WTC11 (cell line): ENCODE measurements around the gene MUC4. TPM values are rescaled to one million over a fixed set of nuclear protein-coding genes. Genes with fewer than 3 reads are reported as not detected.

ENCODE experiments used
- ATAC-seq: fragments of 200-7000 bp; cut with Tn5 transposase; 2 replicates; pipeline ENCODE4 v1.10.0; 2021; ENCODE audit warnings: mild to moderate bottlenecking, moderate library complexity
- CTCF ChIA-PET: fragments of 300-600 bp; sonication (Branson Sonifier 250); formaldehyde crosslinking; loops from one replicate; lab custom pipeline; 2021; ENCODE audit warnings: antibody characterized with exemption; lab: Charles Lee
- POLR2A ChIA-PET: fragments of 350-600 bp; sonication (Branson Sonifier 250); formaldehyde crosslinking; loops from one replicate; lab custom pipeline; 2021; ENCODE audit warnings: antibody characterized with exemption; lab: Charles Lee
- DNase-seq: peaks from one replicate; pipeline ENCODE4 v3.0.0; 2021; ENCODE audit warnings: low spot score
- H3K27ac Mint-ChIP-seq: 2 replicates; pipeline ENCODE4 v1.8.0; 2021; ENCODE audit warnings: mixed read lengths
- H3K27me3 Mint-ChIP-seq: 2 replicates; pipeline ENCODE4 v1.8.0; 2021; ENCODE audit warnings: low read depth, mild to moderate bottlenecking, moderate library complexity, mixed read lengths
- H3K36me3 Mint-ChIP-seq: 2 replicates; pipeline ENCODE4 v1.8.0; 2021; ENCODE audit warnings: mixed read lengths
- H3K4me1 Mint-ChIP-seq: 2 replicates; pipeline ENCODE4 v1.8.0; 2022; ENCODE audit warnings: mixed read lengths
- H3K4me3 Mint-ChIP-seq: 2 replicates; pipeline ENCODE4 v1.8.0; 2021; ENCODE audit warnings: mild to moderate bottlenecking, moderate library complexity, mixed read lengths
- H3K9me3 Mint-ChIP-seq: 2 replicates; pipeline ENCODE4 v1.8.0; 2021; ENCODE audit warnings: mixed read lengths
- ATF3 ChIP-seq: sonication (generic); formaldehyde crosslinking; conservative IDR thresholded peaks from 2 replicates; pipeline ENCODE4 v1.8.1; 2022; ENCODE audit warnings: mild to moderate bottlenecking, missing genetic modification reagents
- CTCF ChIP-seq: fragments of 200-600 bp; IDR thresholded peaks from 2 replicates; pipeline ENCODE4 v1.8.0; 2022; ENCODE audit warnings: antibody characterized with exemption
- E2F4 ChIP-seq: sonication (generic); formaldehyde crosslinking; IDR thresholded peaks from 2 replicates; pipeline ENCODE4 v1.8.1; 2022; ENCODE audit warnings: low read depth, mild to moderate bottlenecking, moderate library complexity, missing genetic modification reagents, borderline replicate concordance
- E2F5 ChIP-seq: sonication (generic); formaldehyde crosslinking; IDR thresholded peaks from 2 replicates; pipeline ENCODE4 v1.8.1; 2022; ENCODE audit warnings: mild to moderate bottlenecking, moderate library complexity, missing genetic modification reagents
- ETV6 ChIP-seq: sonication (generic); formaldehyde crosslinking; IDR thresholded peaks from 2 replicates; pipeline ENCODE4 v1.8.1; 2022; ENCODE audit warnings: mild to moderate bottlenecking, missing genetic modification reagents
- GABPB1 ChIP-seq: sonication (generic); formaldehyde crosslinking; IDR thresholded peaks from 2 replicates; pipeline ENCODE4 v1.8.1; 2023; ENCODE audit warnings: mild to moderate bottlenecking, missing genetic modification reagents
- HMGXB4 ChIP-seq: sonication (generic); formaldehyde crosslinking; IDR thresholded peaks from 2 replicates; pipeline ENCODE4 v1.8.1; 2023; ENCODE audit warnings: mild to moderate bottlenecking, moderate library complexity, missing genetic modification reagents
- JUN ChIP-seq: sonication (generic); formaldehyde crosslinking; IDR thresholded peaks from 2 replicates; pipeline ENCODE4 v1.8.0; 2023; ENCODE audit warnings: mild to moderate bottlenecking, missing genetic modification reagents
- RELA ChIP-seq: sonication (generic); formaldehyde crosslinking; IDR thresholded peaks from 2 replicates; pipeline ENCODE4 v1.8.1; 2022; ENCODE audit warnings: missing genetic modification reagents, mild to moderate bottlenecking, borderline replicate concordance
- SOX15 ChIP-seq: fragments of 250-450 bp; sonication (Bioruptor Pico); IDR thresholded peaks from 2 replicates; pipeline ENCODE4 v1.9.0; 2021; ENCODE audit warnings: mild to moderate bottlenecking
- SP1 ChIP-seq: sonication (generic); formaldehyde crosslinking; conservative IDR thresholded peaks from 2 replicates; pipeline ENCODE4 v1.8.1; 2022; ENCODE audit warnings: missing genetic modification reagents
- USF2 ChIP-seq: sonication (generic); formaldehyde crosslinking; IDR thresholded peaks from 2 replicates; pipeline ENCODE4 v1.8.1; 2023; ENCODE audit warnings: mild to moderate bottlenecking, missing genetic modification reagents, moderate library complexity
- ZBTB43 ChIP-seq: sonication (generic); formaldehyde crosslinking; IDR thresholded peaks from 2 replicates; pipeline ENCODE4 v1.8.1; 2023; ENCODE audit warnings: mild to moderate bottlenecking, missing genetic modification reagents
- ZMAT4 ChIP-seq: fragments of 250-450 bp; sonication (Bioruptor Pico); IDR thresholded peaks from 2 replicates; pipeline ENCODE4 v1.9.0; 2021; ENCODE audit warnings: mild to moderate bottlenecking
- ZNF138 ChIP-seq: sonication (generic); formaldehyde crosslinking; conservative IDR thresholded peaks from 2 replicates; pipeline ENCODE4 v1.8.1; 2022; ENCODE audit warnings: mild to moderate bottlenecking, moderate library complexity, missing genetic modification reagents
- ZNF281 ChIP-seq: sonication (generic); formaldehyde crosslinking; IDR thresholded peaks from 2 replicates; pipeline ENCODE4 v1.8.0; 2023; ENCODE audit warnings: mild to moderate bottlenecking, missing genetic modification reagents
- ZNF396 ChIP-seq: fragments of 250-450 bp; sonication (Bioruptor Pico); IDR thresholded peaks from 2 replicates; pipeline ENCODE4 v1.8.0; 2021; ENCODE audit warnings: mild to moderate bottlenecking, moderate library complexity, borderline replicate concordance
- ZNF512 ChIP-seq: sonication (generic); formaldehyde crosslinking; IDR thresholded peaks from 2 replicates; pipeline ENCODE4 v1.8.1; 2022; ENCODE audit warnings: missing genetic modification reagents, borderline replicate concordance
- total RNA-seq: library from RNA; stranded (reverse); gene quantifications from 3 replicates; pipeline ENCODE4 v1.2.3, GENCODE V29; 2021

Gene MUC4
- total RNA-seq, 1 experiment from 2014 or later = 2.1 TPM

GRCh38 chr3:195748661-195749060 lies 63.1 kb downstream of the MUC4 start (continued):
- no peak for TF ChIP-seq CTCF
- no peak for TF ChIP-seq USF2 (CRISPR knock-in tag)
- TF ChIP-seq ZMAT4 (CRISPR knock-in tag) = no peak
- TF ChIP-seq ZNF512 (CRISPR knock-in tag) = no peak
- no peak for TF ChIP-seq SOX15 (CRISPR knock-in tag)
- TF ChIP-seq, all 79 proteins: peak for 0

- ChIA-PET POLR2A (no interaction called here), CTCF (interaction anchor here (1.4 to 2.6 kb wide), 4 partner anchors 27 to 150 kb away, joined by 6 to 20 read pairs (median 12); partner anchors contain the start of gene MUC20)
- Mint-ChIP-seq H3K9me3 (peaks cover 6% of the 10 kb centered on the region), H3K36me3 (peaks cover 5% of the 10 kb centered on the region), H3K4me3 (no peak overlapping the region), H3K4me1 (no peaks in the 10 kb centered on the region), H3K27me3 (peaks cover 50% of the 10 kb centered on the region), H3K27ac (no peak overlapping the region)
- no peak for ATAC-seq
- TF ChIP-seq RELA = no peak
- no peak for TF ChIP-seq JUN
- TF ChIP-seq E2F5 = no peak
- no peak for TF ChIP-seq SP1 (CRISPR knock-in tag)
- no peak for DNase-seq
These were observed 65.0 kb downstream of the MUC4 start for GRCh38 chr3:195746751-195747150.

- Mint-ChIP-seq H3K4me1 (no peaks in the 10 kb centered on the region), H3K27me3 (peaks cover 50% of the 10 kb centered on the region), H3K36me3 (peaks cover 5% of the 10 kb centered on the region), H3K27ac (no peak overlapping the region), H3K4me3 (no peak overlapping the region), H3K9me3 (peaks cover 6% of the 10 kb centered on the region)
- POLR2A ChIA-PET = no interaction called here
- DNase-seq (no peak), ATAC-seq (no peak)
- CTCF ChIA-PET = interaction anchor here (1.1 to 2.6 kb wide), 2 partner anchors 104 kb away, joined by 3 to 20 read pairs; no protein-coding TSS in a partner anchor
- no peak for TF ChIP-seq GABPB1 (CRISPR knock-in tag)
- TF ChIP-seq ETV6 = no peak
- TF ChIP-seq USF2 (CRISPR knock-in tag) = no peak
- no peak for TF ChIP-seq ZNF138 (CRISPR knock-in tag)
- TF ChIP-seq ZNF396 (CRISPR knock-in tag) = no peak
- TF ChIP-seq ZBTB43 = no peak
- no peak for TF ChIP-seq HMGXB4 (CRISPR knock-in tag)
- no peak for TF ChIP-seq ATF3 (CRISPR knock-in tag)
- no peak for TF ChIP-seq ZNF281 (CRISPR knock-in tag)
- no peak for TF ChIP-seq E2F4 (CRISPR knock-in tag)
These were observed 65.4 kb downstream of the MUC4 start for GRCh38 chr3:195746346-195746745.
